NCI-H2107 (cell line): ENCODE data around the gene SAFB.

Source experiments
- DNase-seq: peaks from one replicate; lab custom pipeline; 2025; lab: John Stamatoyannopoulos, UW

SAFB gene

DNA sequence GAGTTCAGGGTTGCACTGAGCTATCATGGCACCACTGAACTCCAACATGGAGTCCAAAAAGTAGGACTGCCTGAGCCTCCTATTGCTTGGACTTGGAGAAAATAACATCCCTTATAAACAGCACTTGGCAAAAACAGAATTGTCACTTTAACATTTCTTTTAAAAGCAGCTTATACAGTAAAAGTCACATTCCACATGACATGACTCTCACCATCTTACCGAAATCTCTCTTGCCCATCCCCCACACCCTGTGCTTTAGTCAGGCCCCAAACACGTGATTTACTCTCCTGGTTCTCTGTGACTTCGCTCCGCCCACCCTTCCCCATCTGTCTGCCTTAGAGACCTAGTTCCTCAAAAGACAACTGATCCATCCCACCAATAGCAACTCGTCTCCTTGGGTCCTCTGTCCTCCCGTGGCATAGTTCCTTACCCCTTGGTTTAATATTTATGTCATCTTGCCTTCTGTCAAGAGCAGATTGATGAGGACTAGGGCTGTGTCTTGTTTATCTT lies 4.6 kb downstream of the SAFB start:
- DNase-seq = no peak

GRCh38 chr19:5628461-5628860 lies 5.6 kb downstream of the SAFB start:
- no peak for DNase-seq

DNA sequence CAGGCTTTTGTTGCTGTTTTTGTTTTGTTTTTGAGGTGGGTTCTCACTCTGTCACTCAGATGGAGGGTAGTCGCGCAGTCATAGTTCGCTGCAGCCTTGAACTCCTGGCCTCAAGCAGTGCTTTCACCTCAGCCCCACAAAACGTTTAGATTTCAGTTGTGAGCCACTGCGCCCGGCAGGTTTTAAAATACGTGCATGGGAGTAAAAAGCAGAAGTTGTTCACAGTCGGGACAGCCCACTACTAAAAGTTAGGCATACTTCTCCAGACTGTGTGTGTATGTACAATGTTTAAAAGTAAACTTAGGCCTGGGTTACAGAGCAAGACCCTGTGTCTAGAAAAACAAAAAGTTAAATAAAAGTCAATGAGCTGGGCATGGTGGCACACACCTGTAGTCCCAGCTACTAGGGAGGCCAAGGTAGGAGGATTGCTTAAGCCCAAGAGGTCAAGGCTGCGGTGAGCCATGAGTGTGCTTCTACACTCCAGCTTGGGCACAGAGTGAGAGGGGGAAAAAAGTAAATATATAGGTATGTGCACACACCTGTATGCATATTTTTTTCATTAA lies 6.1 kb downstream of the SAFB start:
- no peak for DNase-seq

- no peak for DNase-seq
Measured at GRCh38 chr19:5631567-5632240, 8.8 kb downstream of the SAFB start.

DNA sequence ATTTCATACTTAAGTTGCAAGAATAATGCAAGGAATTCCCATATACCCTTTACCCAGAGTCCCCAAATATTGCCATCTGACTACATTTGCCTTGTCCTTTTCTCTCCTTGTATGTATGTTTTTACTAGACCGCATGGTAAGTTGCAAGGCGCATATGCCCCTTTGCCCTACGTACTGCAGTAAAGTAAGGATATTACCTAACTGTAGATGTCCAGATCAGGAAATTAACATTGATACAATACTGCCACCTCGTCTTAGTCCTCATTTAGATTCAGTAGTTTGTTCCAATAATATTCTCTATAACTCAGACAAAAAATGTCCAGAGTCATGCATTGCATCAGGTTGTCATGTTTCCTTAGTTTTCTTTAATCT lies 9.3 kb downstream of the SAFB start:
- DNase-seq = no peak

DNA sequence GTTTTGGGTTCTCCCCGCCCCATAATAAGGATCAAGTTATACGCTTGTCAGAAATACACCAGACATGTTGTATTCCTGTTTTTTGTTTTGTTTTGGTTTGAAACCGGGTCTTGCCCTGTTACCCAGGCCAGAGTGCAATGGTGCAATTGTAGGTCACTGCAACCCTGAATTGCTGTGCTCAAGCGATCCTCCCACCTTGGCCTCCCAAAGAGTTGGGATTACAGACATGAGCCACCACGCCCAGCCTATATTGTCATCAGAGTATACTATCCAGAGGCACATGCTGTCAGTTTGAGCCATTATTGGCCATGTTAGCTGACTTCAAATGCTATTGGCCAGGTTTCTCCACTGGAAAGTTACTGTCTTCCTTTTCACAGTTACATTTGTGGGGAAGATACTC lies 9.8 kb downstream of the SAFB start:
- DNase-seq = no peak

GRCh38 chr19:5635427-5635826 lies 12.5 kb downstream of the SAFB start:
- DNase-seq = no peak

DNA sequence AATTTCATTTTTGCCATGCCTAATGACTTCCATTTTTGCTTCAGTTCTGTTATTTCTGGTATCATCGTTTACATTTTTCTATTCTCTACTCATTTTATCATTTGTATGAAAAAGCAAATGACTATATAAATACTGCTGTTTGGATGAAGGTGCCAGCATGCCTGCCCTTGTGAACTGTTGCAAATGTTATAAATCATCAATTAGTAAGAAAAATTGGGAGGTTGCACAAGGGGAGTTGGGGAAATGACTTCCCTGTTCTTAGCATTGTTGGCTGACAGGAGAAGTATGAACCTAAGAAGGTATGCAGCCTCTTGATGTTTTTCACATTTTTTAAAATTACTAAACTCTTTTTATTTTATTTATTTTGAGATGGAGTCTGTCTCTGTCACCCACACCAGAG lies 15.1 kb downstream of the SAFB start:
- no peak for DNase-seq

DNA sequence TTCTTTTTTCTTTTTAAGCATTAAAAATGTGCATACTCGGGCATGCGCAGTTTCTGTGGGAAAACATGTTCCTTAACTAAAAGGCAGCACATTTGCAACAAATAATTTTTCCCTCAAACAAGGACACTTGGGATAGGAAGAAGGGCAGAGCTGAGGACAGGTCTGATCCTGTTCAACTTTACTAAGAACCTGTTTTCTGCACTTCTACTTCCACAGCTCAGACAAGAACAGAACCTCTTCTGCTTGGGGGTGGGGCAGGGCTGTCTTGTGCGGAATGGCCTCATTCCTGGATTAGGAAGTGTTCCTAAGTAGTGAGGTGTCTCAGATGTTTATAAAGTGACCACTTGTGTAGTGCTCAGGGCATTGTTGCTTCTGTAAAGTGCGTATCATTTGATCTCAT lies 18.3 kb downstream of the SAFB start:
- no peak for DNase-seq

DNA sequence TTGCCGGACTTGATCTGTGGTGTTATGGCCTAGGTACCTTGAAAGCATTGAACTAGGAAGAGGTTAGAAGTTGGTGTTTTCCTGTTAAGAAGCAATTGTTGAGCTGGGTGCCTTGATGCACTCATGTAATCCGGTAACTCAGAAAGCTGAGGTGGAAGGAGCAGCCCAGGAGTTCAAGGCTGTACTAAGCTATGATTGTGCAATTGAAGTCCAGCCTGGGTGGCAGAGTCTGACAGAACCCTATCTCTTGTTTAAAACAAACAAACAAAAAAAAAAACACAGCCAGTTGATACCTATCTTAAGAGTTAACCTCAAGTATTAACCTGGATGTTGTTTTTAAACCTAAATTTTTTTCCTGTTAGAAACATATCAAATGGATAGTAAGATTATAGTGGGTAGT lies 19.3 kb downstream of the SAFB start:
- no peak for DNase-seq

GRCh38 chr19:5643060-5643459 lies 20.2 kb downstream of the SAFB start:
- DNase-seq = no peak

DNA sequence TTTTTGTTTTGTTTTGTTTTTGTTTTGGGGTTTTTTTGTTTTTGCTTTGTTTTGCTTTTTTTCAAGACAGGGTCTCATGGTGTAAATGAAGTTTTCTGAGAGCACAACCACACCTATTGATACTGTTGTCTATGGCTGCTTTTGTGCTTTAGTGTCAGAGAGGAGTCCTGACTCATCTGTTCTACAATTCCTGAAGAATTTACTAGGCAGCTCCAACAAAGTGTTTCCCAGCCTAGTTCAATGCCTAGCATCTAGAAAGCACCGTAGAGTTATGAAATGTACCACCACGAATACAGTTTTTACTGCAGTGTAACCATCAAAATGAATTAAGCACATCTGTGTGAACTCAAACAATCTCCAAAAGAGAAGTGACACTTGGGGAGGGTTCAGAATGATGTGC lies 21.2 kb downstream of the SAFB start:
- no peak for DNase-seq

DNA sequence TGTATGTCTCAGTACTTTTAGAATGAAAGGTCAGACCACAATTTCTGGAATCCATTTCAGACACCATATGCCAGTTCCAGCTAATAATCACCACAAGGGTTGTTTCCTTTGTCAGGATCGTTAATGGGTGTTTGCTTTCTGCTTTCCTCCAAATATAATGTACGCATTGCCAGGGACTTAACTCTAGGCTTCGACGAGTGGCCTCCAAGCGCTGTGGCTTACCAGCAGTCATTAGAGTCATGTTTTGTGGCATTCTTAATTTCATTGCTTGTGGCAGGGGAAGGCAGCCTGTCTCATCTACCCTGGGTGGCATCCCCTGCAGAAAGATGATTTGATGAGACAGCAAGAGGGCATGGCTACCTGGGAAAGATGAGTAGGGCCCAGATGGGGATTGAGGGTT lies 22.5 kb downstream of the SAFB start:
- DNase-seq = peak; percentile 36

DNA sequence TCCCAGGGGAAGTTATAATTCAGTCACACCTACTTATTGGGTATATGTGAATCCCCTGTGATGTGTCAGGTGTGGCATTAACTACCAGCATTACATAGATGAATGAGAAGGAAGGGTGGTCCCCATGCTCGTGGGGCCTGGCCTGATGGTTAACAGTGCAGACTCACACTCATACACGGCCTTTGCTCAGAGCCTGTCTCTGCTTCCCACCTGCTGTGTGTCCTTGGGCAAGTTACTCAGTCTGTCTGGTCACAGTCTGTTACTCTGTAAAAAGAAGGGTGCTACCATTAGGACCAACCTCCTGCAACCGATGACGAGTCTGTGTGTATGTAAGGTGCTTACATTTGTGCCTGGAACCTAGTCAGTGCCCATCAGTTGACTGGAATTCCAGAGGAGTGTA lies 23.8 kb downstream of the SAFB start:
- DNase-seq = no peak

DNA sequence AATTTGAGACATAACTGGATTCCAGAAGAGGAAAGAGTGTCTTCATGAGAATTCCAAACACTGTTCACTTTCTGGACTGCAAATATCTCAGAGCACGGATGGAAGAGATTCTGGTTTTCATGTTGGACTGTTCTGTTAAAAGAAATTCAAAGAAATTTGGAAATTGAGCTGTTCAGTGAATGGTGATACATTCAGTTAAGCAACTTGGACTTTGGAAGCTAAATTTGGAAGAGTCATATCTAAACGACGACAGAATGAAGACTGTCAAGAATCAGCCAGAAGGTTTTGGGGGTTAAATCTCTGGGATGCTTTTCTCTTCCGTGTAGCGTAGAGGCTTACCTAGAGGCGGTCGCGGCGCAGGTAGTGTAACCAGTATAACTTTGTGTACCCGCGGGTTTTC lies 25.6 kb downstream of the SAFB start:
- DNase-seq = no peak

- no peak for DNase-seq
Measured at GRCh38 chr19:5651361-5651760, 28.5 kb downstream of the SAFB start.

- DNase-seq = no peak
Measured at GRCh38 chr19:5652261-5652660, 29.4 kb downstream of the SAFB start.

- DNase-seq = no peak
Measured at GRCh38 chr19:5654931-5655330, 32.0 kb downstream of the SAFB start.

DNA sequence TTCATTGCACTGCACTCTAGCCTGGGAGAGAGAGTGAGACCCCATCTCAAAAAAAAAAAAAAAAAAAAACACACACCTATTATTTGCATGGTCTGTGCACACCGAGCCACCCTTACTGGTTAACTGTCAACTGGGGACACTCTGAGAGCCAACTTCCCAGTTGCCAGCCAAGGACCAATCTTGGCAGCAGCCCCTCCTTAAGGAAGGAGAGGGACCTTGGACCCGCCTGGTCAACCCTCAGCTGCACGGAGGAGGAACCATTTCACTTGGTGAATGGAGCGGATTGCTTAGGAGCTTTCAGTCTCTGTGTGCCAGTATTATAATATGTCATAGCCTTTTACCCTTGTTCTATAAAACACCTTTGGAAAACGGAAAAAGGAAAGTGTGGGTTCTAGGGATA lies 32.5 kb downstream of the SAFB start:
- DNase-seq = no peak

DNA sequence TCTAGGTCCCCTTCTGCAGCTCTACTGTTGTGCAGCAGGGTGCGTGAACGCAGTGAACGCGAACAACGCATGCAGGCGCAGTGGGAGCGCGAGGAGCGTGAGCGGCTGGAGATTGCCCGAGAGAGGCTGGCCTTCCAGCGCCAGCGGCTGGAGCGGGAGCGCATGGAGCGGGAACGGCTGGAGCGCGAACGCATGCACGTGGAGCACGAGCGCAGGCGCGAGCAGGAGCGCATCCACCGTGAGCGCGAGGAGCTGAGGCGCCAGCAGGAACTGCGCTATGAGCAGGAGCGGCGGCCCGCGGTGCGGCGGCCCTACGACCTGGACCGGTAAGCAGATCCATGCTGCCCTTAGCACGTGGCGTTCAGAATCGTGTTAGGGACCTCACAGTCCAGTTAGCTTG lies 38.6 kb downstream of the SAFB start:
- no peak for DNase-seq

- no peak for DNase-seq
Measured at GRCh38 chr19:5663904-5664303, 41.0 kb downstream of the SAFB start.

- DNase-seq = no peak
Measured at GRCh38 chr19:5664515-5664914, 41.6 kb downstream of the SAFB start.

GRCh38 chr19:5665781-5666513 lies 43.1 kb downstream of the SAFB start:
- no peak for DNase-seq
